ENCODE data around the gene CNN3.
"Not testable (repeated sequence)": the region's sequence is repeated elsewhere in the genome, so short reads cannot be mapped to it uniquely, and the experiment has no call there.

Gene CNN3

DNA sequence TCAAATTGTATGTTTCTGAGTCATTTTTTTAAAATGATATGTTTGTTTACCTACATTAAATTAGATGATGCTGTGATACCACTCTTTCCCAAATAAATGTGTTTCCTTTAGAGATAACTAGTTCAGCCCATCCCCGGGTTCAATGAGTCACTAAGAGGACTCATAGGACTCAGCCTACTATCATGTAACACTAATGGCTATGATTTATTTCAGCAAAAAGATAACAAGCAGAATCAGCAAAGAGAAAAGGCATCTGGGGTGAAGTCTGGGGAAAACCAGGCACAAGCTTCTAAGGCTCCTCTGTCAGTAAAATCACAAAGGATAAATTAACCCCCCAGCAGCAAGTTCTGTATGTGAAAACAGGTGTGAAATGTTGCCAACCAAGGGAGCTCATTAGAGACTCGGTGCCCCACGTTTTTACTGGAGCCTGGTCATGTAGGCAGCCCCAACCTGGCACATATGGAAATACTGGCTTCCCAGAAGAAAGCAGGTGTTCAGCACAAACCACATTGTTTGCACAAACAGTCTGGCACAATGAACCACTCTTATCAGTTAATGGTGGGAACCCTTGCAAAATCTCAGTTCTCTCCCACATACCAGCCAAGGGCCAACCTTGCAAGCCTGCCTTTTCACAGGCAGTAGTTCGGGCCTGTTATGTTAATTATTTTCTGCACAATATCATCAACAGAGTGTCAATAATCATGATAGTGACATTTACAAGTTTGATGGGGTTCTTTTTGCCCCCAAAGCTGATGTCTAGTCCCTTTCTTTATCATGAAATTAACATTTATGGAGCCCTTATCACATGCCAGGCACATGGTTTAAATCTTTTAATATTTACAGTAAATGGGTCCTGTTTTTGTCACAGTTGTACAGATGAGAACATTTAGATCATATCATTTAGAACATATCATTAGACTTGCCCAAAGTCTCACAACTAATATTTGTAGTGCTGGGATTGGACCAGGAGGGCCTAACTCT, 23.1 kb upstream of the CNN3 start:
- in situ Hi-C loops (cut with HindIII; ENCODE audit: low sequenced_read_pairs) = no loop called here

DNA sequence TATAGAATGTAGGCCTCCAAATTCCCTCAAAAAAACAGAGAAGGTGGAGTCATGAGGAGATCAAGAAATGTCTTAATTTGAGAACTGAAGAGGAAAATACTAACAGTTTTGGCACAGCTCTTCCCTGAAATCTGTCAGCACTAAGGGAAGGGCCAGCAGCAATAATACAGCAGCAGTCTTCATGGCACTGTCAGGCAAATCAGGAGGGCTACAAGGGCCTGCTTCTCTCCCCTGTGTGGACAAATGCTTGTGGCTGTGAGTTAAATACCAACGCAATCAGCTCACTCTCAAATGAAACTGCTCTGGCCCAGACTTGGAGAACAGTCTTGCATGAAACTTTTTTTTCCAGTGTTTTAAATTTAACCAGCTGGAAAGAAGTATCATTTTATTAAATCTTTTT, 20.5 kb upstream of the CNN3 start:
- in situ Hi-C loops (cut with HindIII; ENCODE audit: low sequenced_read_pairs) = no loop called here

DNA sequence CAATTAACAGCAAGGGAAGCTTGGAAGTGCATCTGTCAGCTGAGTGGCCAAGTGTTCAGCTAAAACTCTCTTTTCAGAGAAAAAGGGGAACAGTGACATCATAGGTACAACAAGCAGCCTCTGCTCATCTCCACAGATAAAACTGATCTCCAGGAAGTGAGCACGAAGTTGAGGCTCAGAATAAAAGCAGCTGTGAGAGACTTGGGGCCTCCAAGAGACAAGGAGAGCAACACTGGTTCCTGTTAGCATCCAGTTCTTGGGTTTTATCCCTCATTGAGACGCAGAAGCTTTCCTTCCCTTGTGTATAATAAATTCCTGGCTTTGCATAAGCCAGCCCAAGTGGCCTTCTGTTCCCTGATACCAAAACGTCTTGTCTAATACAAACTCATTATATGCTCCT, 20.0 kb upstream of the CNN3 start:
- in situ Hi-C loops (cut with HindIII; ENCODE audit: low sequenced_read_pairs) = no loop called here

DNA sequence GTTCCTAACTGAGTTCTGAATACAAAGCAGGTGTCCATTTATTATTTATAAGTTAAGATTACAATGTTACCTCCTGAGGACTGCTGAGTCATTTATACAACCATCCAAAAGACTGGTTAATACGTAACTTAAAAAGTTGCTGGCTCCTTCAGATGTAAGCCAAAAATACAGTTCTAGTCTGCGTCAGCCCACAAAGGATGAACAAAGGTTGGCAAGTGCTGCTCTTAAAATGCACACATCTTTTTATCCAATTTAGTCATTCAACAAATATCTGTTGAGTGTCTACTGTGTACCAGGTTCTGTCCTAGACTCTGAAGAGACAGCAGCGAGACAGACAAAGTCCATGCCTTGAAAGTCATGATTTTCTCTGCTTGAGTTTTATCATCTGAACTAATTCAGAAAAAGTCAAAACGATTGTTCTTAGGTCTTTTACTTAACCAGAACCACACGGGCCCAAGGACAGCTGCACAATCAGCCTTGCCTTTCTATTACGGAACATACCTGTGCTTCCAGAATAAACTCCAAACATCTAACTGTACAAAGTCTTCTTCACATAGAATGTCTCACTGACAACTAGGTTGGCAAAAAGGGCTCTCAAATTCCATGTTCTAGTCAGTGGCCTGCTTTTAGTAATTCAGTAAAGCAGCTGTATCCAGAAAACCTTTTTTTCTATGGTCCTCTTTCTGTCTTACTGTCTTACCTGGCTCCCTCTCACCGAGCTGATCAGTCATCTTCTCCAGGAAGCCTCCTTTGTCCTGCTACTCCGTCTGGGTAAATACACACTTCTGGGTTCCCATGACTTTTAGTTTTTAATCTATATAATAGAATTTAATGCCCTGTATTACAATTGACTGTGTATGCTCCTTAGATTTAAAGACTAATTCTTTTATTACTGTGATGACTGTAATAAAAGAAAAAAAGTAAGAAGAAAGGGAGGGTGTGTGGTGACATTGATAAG, 15.5 kb upstream of the CNN3 start:
- in situ Hi-C loops (cut with HindIII; ENCODE audit: low sequenced_read_pairs) = no loop called here

DNA sequence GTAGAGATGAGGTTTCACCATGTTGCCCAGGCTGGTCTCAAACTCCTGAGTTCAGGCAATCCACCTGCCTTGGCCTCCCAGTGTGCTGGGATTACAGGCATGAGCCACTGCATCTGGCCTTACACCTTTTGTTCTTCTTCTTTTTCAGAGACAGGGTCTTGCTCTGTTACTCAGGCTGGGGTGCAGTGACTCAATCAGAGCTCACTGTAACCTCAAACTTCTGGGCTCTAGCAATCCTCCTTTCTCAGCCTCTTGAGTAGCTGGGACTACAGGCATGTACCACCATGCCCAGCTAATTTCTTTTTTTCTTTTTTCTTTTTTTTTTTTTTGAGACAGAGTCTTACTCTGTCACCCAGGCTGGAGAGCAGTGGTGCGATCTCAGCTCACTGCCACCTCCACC, 14.6 kb upstream of the CNN3 start:
- in situ Hi-C loops (cut with HindIII; ENCODE audit: low sequenced_read_pairs) = not testable (repeated sequence)

DNA sequence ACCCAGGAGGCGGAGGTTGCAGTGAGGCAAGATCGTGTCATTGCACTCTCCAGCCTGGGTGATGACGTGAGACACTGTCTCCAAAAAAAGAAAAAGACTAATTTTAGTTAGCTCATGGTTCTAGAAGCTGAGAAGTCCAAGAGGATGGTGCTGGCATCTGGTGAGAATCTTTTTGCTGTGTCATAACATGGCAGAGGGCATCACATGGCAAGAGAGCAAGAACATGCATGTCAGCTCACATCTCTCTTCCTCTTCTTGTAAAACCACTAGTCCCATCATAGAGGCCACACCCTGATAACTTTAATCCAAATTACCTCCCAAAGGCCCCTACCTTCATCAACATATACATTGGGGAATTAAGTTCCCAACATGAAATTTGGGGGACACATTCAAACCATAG, 13.8 kb upstream of the CNN3 start:
- in situ Hi-C loops (cut with HindIII; ENCODE audit: low sequenced_read_pairs) = no loop called here

DNA sequence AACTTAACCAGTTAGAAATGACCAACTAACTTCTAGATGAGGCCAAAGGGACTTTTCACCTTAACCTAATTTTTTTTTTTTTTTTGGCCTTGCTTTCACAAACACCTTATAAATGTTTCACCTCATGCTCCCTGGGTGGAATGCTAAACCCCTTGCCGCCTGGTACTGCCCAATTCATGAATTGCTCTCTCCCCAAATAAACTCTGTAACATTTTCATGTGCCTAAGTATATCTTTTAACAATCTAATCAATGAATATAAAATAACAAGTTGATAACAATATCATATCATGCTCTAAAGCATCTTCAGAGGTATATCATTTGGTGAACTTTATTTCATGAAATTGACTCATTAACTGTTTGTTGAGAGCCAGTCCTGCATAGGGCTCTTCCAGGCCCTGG, 10.9 kb upstream of the CNN3 start:
- in situ Hi-C loops (cut with HindIII; ENCODE audit: low sequenced_read_pairs) = no loop called here

DNA sequence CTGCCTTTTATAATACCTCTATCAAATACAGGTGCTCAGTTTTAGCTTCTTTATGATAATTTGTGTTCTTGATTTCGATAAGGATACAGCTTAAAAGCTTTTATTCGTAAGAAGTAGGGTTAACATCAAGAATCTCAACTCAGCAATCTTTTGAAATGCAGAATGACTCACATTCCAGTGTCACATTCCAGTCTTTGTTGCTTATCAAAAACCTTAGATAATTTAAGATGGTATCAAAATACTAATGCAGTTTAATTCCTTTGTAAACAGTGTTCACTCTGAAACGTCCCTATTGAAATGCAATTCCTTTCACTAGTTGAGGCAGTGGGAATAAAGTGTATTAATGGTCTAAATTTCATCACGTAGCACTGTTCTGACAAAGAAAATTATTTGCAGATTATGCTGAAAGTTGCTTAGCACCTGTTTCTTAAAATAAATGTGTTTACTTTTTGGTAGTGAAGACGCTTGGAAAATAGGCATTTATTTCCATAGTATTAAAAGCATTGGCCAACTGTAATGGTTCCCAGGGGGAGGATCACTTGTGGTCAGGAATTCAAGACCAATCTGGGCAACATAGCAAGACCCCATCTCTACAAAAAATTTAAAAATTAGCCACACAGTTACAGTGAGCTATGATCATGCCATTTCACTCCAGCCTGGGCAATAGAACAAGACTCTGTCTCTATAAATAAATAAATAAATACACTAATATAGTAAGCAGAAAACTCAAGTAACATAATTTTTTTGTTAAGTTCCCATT, 10.1 kb upstream of the CNN3 start:
- in situ Hi-C loops (cut with HindIII; ENCODE audit: low sequenced_read_pairs) = no loop called here

DNA sequence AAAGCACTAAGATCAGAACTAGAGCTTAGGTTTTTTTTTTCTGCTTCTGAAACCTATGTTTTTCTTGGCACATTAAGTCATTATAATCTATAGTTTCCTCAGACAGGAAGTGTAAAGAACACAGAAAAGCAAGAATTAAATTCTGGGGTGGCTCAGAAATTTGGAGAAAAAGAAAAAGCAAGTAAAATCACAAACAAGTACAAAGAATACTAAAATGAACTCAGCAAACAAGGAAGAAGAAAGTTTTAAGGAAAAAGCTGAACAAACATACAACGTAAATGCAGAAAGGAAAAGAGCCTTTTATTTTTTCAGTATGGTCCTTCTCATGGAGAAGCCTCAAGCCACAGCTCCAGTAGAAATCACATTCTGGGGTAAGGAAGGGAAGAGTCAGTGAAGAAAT, 8.6 kb upstream of the CNN3 start:
- in situ Hi-C loops (cut with HindIII; ENCODE audit: low sequenced_read_pairs) = no loop called here

DNA sequence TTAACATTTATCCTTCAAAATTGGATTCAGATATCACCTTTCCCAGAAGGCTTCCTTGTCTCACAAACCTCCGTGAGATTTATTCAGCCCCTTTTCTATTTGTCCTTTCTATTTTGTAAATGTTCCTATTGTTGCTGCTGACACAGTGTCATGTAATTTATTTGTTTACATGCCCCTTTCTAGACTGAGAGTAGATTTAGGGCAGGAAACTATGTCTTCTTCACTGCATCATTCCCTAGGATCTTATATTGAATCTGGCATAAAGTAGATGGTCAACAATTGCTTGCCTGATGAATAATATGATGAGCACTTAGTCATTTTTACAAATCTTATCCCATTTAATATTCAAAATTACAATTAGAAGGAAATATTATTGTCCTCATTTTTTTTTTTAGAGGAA, 8.1 kb upstream of the CNN3 start:
- in situ Hi-C loops (cut with HindIII; ENCODE audit: low sequenced_read_pairs) = no loop called here

DNA sequence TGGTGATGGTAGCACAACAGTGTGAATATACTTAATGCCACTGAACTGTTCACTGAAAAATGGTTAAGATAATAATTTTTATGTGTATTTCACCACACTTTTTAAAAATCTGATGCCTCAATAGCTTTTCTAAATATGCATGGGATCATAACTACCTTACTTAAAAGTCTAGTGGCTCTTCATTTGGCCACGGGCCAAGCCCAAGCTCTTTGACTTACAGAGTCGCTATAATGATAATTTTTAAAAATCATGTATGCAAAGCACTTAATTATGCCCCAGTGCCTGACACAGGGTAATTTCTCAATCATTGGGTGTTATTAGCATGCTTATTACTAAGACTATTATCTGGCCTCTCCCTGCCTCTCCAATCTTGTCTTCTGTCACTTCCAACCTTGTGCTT, 7.6 kb upstream of the CNN3 start:
- in situ Hi-C loops (cut with HindIII; ENCODE audit: low sequenced_read_pairs) = no loop called here

DNA sequence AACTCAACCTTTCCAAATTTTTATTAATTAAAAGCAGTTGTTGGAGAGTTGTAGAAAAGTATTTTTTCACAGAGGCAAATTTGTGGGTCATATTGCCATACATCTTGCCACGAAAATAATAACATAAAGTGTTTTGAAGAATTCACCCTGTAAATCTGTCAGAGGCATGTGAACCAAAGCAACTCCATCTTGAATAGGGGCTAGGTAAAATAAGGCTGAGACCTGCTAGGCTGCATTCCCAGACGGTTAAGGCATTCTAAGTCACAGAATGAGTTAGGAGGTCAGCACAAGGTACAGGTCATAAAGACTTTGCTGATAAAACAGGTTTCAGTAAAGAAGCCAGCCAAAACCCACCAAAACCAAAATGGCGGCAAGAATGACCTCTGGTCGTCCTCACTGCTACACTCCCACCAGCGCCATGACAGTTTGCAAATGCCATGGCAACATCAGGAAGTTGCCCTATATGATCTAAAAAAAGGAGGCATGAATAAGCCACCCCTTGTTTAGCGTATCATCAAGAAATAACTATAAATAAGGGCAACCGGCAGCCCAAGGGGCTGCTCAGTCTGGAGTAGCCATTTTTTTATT, 4.4 kb upstream of the CNN3 start:
- in situ Hi-C loops (cut with HindIII; ENCODE audit: low sequenced_read_pairs) = no loop called here

DNA sequence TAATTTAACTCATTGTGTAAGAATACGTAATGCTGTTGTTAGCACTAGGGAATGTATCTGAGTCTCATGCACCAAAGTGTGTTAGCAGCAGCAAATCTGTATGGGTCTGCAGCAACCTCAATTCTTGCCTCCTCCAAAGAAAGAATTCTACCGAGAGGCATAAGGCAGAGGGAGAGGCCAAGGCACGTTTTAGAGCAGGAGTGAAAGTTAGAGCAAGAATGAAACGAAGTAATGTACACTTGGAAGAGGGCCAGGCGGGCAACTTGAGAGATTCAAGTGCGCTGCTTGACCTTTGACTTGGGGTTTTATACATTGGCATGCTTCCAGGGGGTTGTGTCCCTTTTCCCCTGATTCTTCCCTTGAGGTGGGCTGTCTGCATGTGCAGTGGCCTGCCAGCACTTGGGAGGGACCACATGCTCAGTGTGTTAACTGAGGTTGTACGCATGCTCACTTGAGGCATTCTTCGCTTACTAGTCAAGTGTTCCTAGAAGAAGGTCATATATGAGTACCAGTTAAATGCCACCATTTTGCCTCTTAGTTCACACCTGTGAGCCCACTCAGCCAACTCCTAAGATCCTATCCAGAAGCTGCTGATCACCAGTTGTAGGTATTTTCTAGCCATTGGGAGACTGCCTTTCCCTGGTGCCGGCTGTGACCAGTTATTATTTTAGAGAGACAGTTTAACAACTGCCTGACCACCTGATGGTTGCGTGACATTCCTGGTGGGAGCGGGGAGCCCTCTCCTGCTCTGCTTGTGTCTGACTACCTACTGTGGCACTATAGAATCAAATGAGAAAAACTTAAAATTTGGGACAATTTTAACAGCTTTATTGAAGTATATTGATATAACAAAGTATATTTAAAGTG, 2.7 kb upstream of the CNN3 start:
- in situ Hi-C loops (cut with HindIII; ENCODE audit: low sequenced_read_pairs) = no loop called here

DNA sequence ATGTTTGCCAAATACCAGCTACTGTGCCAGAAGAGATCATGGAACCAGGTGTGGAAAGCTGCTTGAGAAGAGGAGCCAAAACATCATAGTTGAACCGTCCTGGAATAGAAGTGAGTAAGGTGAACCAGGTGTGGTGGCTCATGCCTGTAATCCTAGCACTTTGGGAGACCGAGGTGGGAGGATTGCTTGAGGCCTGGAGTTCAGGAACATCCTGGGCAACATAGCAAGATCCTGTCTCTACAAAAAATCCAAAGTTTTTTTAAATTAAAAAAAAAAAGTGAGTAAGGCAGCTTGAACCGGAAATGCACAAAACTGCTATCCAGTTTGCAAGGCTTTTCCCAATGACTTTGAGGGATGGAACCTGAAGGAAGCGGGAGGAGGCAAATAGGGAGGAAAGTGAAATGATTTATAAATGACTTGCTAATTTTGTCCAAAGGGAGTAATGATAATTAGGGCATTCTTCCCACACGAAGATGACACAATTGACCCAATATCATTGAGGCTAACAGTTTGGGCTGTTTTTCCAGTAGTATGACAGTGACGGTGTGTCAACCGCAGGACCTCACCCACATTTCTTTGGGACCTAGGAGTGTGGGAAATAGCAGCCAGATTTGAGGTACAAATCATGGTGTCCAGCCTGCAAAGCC, 1.5 kb upstream of the CNN3 start:
- in situ Hi-C loops (cut with HindIII; ENCODE audit: low sequenced_read_pairs) = no loop called here

DNA sequence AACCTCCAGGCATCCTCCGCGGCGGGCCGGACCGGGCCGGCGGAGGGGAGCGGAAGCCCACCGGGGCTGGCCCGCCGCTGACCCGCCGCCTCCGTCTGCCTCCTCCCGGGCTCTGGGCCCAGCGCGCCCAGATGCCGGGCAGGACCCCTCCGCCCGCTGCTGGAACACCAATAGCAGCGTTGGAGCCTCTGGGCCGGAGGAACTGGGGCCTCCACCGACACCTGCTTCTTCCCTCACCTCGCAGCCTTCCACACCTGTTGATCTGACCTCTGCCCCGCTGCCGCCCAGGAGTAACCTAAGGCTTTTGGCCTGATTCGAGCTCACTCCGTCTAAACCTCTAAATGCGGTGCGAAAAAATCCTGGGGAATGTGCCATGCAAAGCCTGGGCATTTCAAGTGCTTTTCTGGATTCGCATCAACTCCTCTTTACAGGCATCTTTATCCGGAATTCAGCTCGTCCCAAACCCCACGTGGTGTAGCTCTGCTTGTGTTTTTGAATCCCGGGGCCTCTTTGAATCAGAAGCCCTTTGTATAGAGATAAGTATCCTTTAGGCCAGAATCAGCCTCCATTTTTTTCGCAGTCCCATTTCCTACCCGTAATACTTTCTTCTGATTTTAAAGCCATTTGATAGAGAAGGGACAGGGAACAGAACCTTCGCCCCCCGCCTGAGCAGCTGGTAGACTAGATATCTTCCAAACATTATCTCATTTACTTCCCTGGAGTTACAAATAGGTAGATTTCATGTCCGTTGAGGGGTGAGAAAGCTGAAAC, 680 bp upstream of the CNN3 start:
- in situ Hi-C loops (cut with HindIII; ENCODE audit: low sequenced_read_pairs) = no loop called here

DNA sequence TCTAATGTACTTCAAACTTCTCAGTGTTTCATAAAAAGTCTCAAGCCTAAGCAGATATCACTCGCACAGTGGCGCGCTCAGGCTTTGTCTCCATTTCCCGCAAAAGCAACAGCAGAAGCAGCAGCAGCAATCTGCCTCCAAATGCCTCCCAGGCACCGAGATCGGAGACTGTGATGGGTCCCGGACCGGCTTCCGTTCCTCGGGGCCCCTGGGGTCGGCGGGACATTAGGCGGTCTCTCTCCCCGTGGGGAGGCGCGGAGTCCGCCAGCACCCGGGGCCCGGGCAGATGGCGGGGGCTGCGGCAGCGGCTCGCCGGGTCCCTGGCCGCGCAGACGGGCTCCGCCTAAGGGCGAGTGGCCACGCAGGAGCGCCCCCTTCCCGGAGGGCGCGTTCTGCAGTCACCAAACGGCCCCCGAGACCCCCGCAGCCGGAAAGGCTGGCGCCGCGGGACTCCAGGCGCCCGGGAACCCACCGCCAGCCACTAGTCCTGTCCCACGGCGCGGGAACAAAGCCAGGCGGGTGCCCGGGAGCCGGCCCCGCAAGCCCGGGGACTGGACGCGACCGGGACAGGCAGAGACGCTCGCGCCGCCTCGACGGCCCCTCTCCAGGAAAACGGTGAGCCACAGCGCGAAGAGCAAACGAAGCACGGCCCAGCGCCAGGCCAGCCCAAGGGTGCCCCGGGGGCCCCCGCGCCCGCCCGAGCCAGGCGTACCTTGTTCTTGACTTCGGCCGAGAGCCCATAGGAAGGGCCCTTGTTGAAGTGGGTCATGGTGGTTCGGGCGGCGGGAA, 590 bp downstream of the CNN3 start:
- in situ Hi-C loops (cut with HindIII; ENCODE audit: low sequenced_read_pairs) = no loop called here

DNA sequence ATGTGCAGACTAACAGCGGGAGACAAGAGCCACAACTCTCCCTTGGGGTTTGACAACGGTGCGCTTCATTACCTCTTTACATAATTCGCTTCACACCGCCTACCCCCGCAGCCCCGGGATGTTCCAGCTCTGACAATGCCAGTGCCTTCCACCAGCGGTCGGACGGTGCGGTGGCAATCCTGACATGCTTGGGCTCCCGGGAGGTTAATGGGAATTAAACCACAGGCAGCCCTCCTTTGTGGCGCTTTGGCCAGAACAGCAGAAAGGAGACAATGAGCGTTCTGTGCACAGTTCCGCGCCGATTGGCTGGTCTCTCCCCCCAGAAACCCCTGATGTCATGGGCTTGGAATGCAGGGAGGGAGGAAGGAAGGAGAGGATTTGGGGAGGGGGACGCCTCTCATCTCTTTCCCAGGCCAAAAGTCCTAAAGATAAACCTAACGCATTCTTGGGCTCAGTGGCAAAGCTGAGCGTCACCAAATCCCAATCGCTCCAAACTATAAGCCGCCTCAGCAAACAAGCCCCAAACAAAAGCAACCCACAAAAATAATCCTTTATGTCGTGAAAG, 1.3 kb downstream of the CNN3 start:
- in situ Hi-C loops (cut with HindIII; ENCODE audit: low sequenced_read_pairs) = no loop called here
